Neural crest cell (in vitro differentiated cells): ENCODE measurements around the gene ZNF217. TPM values are rescaled to one million over a fixed set of nuclear protein-coding genes. Genes with fewer than 3 reads are reported as not detected.
"Not testable (repeated sequence)": the region's sequence is repeated elsewhere in the genome, so short reads cannot be mapped to it uniquely, and the experiment has no call there.

Experiments used
- DNase-seq: peaks from one replicate; pipeline ENCODE4 v3.0.0; 2021; ENCODE audit warnings: low read depth, mixed read lengths, low spot score
- H3K27ac Mint-ChIP-seq: one replicate; pipeline ENCODE4 v1.8.0; 2021; ENCODE audit warnings: mild to moderate bottlenecking, mixed read lengths; ENCODE audit not compliant: unreplicated experiment
- H3K27me3 Mint-ChIP-seq: 2 replicates; pipeline ENCODE4 v1.8.0; 2021; ENCODE audit warnings: low read depth, mild to moderate bottlenecking, mixed read lengths
- H3K36me3 Mint-ChIP-seq: 2 replicates; pipeline ENCODE4 v1.8.0; 2021; ENCODE audit warnings: low read depth, mild to moderate bottlenecking, mixed read lengths
- H3K4me1 Mint-ChIP-seq: 2 replicates; pipeline ENCODE4 v1.8.0; 2021; ENCODE audit warnings: mixed read lengths
- H3K4me3 Mint-ChIP-seq: one replicate; pipeline ENCODE4 v1.8.0; 2021; ENCODE audit warnings: mild to moderate bottlenecking, mixed read lengths
- H3K9me3 Mint-ChIP-seq: 2 replicates; pipeline ENCODE4 v1.8.0; 2021; ENCODE audit warnings: mixed read lengths
- total RNA-seq: library from RNA; stranded (reverse); gene quantifications from 2 replicates; pipeline ENCODE4 v1.2.1, GENCODE V29; 2021
- TF ChIP-seq, protein P1 (sequence below): fragments of 200-600 bp; sonication (generic); conservative IDR thresholded peaks from 2 replicates; pipeline ENCODE4 v1.5.0; 2021; ENCODE audit warnings: antibody characterized with exemption, mild to moderate bottlenecking

ZNF217 gene
- total RNA-seq, 1 donor from 2014 or later: 35.5 TPM

DNA sequence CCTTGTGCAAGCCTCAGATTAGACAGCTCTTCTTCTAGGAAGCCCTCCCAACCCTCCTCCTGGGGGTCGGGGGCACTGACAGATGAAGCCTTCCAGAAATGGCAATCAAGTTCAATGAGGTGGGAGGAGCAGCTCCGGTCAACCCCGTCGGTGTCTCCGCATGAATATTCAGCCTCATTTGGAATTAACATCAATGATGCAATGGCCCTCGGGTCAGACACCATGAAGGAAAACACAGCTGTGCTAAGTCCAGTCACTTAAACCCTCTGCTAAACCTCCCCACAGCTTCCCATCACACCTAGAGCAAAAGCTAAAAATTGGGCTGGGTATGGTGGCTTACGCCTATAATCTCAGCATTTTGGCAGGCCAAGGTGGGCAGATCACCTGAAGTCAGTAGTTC lies 36.5 kb downstream of the ZNF217 start:
- Mint-ChIP-seq H3K27ac (no peak overlapping the region), H3K36me3 (no peaks in the 10 kb centered on the region), H3K4me3 (no peak overlapping the region), H3K4me1 (peaks cover 9% of the 10 kb centered on the region), H3K27me3 (no peaks in the 10 kb centered on the region), H3K9me3 (no peaks in the 10 kb centered on the region)
- TF ChIP-seq, protein P1, sequence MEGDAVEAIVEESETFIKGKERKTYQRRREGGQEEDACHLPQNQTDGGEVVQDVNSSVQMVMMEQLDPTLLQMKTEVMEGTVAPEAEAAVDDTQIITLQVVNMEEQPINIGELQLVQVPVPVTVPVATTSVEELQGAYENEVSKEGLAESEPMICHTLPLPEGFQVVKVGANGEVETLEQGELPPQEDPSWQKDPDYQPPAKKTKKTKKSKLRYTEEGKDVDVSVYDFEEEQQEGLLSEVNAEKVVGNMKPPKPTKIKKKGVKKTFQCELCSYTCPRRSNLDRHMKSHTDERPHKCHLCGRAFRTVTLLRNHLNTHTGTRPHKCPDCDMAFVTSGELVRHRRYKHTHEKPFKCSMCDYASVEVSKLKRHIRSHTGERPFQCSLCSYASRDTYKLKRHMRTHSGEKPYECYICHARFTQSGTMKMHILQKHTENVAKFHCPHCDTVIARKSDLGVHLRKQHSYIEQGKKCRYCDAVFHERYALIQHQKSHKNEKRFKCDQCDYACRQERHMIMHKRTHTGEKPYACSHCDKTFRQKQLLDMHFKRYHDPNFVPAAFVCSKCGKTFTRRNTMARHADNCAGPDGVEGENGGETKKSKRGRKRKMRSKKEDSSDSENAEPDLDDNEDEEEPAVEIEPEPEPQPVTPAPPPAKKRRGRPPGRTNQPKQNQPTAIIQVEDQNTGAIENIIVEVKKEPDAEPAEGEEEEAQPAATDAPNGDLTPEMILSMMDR: no peak
- no peak for DNase-seq

DNA sequence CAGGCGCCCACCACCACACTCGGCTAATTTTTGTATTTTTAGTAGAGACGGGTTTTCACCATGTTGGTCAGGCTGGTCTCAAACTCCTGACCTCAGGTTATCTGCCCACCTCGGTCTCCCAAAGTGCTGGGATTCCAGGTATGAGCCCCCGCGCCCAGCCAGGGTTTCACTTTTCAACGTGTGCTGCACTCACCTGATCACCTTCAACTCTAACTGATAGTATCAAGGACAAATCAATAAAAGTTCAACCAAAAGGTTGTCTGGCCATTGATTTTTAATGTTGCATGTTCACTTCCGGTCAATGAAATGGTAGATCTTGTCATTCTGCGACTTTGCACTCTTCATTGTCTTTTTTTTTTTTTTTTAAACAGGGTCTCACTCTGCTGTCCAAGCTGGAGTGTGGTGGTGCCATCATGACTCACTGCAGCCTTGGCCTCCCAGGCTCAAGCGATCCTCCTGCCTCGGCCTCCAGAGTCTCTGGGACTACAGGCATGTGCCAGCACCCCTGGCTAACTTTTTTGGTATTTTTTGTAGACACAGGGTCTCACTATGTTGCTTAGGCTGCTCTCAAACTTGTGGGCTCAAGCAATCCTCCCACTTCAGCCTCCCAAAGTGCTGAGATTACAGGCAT lies 37.3 kb downstream of the ZNF217 start:
- DNase-seq: no peak
- TF ChIP-seq, protein P1: no peak
- Mint-ChIP-seq H3K36me3 (no peaks in the 10 kb centered on the region), H3K9me3 (no peaks in the 10 kb centered on the region), H3K4me3 (no peak overlapping the region), H3K27me3 (no peaks in the 10 kb centered on the region), H3K27ac (no peak overlapping the region), H3K4me1 (peaks cover 9% of the 10 kb centered on the region)

DNA sequence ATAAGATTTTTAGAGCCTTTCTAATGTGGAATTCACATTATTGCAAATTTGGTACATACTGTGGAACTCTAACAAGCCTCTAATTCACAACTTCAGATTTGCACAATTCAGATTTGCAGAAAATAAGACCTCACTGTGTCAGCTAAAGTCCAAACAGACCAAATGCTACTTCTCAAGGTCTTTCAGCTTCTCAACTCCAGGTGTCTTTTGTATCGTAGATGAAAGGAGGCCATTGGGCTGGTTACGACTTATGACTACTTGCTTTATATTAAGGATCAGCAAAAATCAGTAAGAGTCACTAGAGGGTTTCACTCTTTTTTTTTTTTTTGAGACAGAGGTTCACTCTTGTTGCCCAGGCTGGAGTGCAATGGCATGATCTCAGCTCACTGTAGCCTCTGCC lies 37.8 kb downstream of the ZNF217 start:
- no peak for DNase-seq
- Mint-ChIP-seq H3K4me3 (no peak overlapping the region), H3K9me3 (no peaks in the 10 kb centered on the region), H3K27me3 (no peaks in the 10 kb centered on the region), H3K4me1 (peaks cover 9% of the 10 kb centered on the region), H3K27ac (no peak overlapping the region), H3K36me3 (no peaks in the 10 kb centered on the region)
- TF ChIP-seq, protein P1: no peak

DNA sequence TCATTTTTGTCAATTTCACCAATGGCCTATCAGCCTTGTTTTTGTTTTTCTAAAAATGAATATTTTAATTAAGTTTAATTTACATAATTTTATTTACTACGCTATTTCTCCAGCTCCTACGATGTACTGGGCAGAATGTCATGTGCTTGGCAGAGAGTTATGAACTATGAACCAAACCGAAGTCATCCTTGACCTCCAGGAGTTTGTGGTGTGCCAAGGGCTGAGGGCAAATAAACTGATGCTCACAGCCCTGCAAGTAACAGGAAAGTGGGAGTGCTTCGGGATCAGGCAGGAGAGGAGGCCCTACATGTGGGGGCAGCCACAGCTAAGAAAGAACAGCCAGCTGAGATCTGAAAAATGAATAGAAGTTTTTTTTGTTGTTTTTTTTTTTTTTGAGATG lies 38.6 kb downstream of the ZNF217 start:
- Mint-ChIP-seq H3K4me3 (no peak overlapping the region), H3K27me3 (no peaks in the 10 kb centered on the region), H3K36me3 (no peaks in the 10 kb centered on the region), H3K4me1 (peaks cover 9% of the 10 kb centered on the region), H3K27ac (no peak overlapping the region), H3K9me3 (no peaks in the 10 kb centered on the region)
- DNase-seq: no peak
- TF ChIP-seq, protein P1: no peak

DNA sequence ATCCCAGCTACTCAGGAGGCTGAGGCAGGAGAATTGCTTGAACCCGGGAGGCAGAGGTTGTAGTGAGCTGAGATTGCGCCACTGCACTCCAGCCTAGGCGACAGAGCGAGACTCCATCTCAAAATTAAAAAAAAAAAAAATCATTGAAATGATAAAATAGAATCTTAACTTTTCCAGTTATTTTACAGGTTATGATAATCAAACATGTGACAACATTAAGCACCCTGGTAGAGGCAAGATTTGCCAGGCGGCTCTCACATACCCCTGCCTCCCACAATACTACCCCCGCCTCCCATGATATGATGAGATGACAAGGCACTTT lies 41.1 kb downstream of the ZNF217 start:
- Mint-ChIP-seq H3K4me1 (peaks cover 13% of the 10 kb centered on the region), H3K27ac (peak overlapping the region; percentile 14)
- H3K4me3 Mint-ChIP-seq, H3K9me3 Mint-ChIP-seq, H3K36me3 Mint-ChIP-seq, H3K27me3 Mint-ChIP-seq, DNase-seq: not testable (repeated sequence)

DNA sequence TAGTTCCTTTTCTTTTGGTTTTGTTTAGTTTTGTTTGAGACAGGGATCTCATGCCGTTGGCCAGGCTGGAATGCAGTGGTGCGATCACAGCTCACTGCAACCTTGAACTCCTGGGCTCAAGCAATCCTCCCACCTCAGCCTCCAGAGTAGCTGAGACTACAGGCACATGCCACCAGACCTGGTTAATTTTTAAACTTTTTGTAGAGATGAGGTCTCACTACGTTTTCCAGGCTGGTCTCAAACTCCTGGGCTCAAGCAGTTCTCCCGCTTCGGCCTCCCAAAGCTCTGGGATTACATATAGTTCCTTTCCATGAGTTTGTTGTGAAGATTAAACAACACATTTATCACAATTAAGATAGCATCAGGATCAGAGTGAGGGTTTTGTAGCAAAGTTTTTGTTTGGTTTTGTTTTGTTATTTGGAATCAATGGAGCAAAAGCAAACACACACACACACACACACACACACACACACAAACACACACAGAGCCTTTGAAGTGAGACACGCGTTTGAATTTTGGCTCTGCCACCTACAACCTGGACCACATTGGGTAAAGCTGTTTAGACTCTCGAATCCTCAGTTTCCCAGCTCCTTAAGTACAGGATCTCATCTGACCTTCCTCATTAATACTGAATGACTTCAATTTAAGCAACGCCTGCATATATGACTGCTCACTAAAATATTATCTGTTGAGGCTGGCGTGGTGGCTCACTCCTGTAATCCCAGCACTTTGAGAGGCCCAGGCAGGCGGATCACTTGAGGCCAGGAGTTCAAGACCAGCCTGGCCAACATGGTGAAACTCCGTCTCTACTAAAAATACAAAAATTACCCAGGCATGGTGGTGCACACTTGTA lies 41.7 kb downstream of the ZNF217 start:
- H3K36me3 Mint-ChIP-seq, H3K4me3 Mint-ChIP-seq, DNase-seq, H3K9me3 Mint-ChIP-seq, H3K27me3 Mint-ChIP-seq: not testable (repeated sequence)
- Mint-ChIP-seq H3K27ac (peak overlapping the region; percentile 57), H3K4me1 (peaks cover 14% of the 10 kb centered on the region)
